ENCODE data around the gene MAGI2.

MAGI2 gene

DNA sequence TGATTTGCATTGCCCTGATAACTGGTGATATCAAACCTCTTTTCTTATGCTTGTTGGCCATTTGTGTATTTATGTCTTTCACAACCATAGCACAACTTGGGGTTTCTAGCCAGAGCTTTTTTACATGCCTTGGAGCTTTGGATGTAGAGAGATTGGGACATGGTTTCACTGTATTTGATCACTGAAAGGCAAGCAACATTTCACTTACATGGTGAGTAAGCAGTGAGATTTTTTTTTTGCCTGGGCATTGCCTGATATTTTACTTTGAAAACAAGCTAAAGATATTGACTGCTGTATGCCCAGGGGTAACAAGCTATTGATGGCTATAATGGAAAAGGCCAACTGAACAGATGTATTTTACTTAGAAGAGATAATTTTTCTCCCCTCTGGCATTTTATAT lies 1395.9 kb downstream of the MAGI2 start:
- Histone ChIP-seq H3K4me1 (ENCODE audit: control insufficient read depth, low read depth, low read length) (peaks cover 4% of the 10 kb centered on the region), H3K9me3 (ENCODE audit: control insufficient read depth, low read depth, low read length) (no peaks in the 10 kb centered on the region), H3K4me3 (ENCODE audit: low read length) (no peak overlapping the region), H3K9ac (ENCODE audit: low read length) (no peak overlapping the region), H3K27me3 (ENCODE audit: control insufficient read depth, insufficient read depth, low read length) (no peaks in the 10 kb centered on the region), H3K36me3 (ENCODE audit: control insufficient read depth, low read depth, low read length) (no peaks in the 10 kb centered on the region), H3K27ac (ENCODE audit: low read length) (no peak overlapping the region)

DNA sequence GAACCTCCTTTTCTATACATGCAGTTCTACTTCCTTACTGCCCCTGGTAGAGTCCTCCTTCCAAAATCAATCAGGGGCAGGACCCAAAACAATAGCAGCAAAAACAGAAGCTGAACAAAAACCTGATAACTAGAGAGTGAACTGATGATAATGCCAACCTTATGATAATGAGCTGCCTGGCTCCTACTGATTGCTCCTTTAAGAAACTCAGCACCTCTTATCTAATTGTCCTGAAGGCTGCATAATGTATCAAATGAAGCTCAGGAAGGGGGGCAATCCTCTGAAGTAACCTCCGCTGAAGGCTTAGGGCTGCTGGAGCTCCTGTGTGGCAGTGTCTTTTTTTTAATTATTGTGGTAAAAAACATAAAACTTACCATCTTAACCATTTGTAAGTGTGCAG lies 1397.9 kb downstream of the MAGI2 start:
- no peak overlapping the region for H3K4me3 ChIP-seq (ENCODE audit: low read length)
- H3K4me1 ChIP-seq (ENCODE audit: control insufficient read depth, low read depth, low read length) = peaks cover 8% of the 10 kb centered on the region

DNA sequence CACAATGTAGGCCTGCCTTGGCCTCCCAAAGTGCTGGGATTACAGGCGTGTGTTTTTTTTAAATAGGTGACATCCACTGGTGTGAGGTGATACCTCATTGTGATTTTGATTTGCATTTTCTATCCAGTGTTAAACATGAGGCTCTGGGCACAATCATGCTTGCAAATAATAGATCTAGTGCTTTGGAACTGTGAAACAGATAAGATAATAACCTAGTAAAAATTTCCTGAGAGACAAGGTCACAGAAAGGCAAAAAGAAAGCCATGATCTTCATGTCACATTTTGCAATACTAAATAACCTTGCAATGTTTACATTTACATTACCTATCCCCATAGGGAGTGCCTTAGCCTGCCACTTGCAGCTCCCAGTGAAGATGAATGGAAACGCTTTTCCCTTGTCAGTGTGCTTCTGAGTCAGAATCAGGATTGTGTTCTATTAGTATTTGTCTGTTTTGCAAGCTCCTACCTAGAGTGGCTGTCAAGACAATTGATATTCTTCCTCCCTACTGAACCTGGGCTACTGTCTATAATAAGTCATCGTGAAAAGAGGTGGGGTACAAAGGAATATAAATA lies 1398.4 kb downstream of the MAGI2 start:
- Histone ChIP-seq H3K27me3 (ENCODE audit: control insufficient read depth, insufficient read depth, low read length) (no peaks in the 10 kb centered on the region), H3K4me3 (ENCODE audit: low read length) (no peak overlapping the region), H3K9me3 (ENCODE audit: control insufficient read depth, low read depth, low read length) (no peaks in the 10 kb centered on the region), H3K36me3 (ENCODE audit: control insufficient read depth, low read depth, low read length) (no peaks in the 10 kb centered on the region), H3K9ac (ENCODE audit: low read length) (no peak overlapping the region), H3K4me1 (ENCODE audit: control insufficient read depth, low read depth, low read length) (peaks cover 8% of the 10 kb centered on the region), H3K27ac (ENCODE audit: low read length) (no peak overlapping the region)

More for the DNA sequence above, 1397.9 kb downstream of the MAGI2 start:
- Histone ChIP-seq H3K36me3 (ENCODE audit: control insufficient read depth, low read depth, low read length) (no peaks in the 10 kb centered on the region), H3K27me3 (ENCODE audit: control insufficient read depth, insufficient read depth, low read length) (no peaks in the 10 kb centered on the region), H3K9me3 (ENCODE audit: control insufficient read depth, low read depth, low read length) (no peaks in the 10 kb centered on the region), H3K27ac (ENCODE audit: low read length) (no peak overlapping the region), H3K9ac (ENCODE audit: low read length) (no peak overlapping the region)

DNA sequence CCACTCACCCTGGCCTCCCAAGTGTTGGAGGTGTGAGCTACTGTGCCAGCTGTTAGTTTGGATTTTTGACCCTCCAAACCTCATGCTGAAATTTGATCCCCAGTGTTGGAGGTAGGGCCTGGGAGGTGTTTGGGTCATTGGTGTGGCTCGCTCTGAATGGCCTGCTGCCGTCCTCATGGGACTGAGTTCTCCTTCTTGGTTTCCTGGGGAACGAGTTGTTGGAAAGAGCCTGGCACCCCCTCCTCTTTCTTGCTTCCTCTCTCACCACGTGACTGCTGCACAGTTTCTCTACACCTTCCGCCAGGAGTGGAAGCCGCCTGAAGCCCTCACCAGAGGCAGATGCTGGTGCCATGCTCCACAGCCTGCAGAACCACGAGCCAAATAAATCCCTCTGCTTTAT lies 1401.4 kb downstream of the MAGI2 start:
- Histone ChIP-seq H3K36me3 (ENCODE audit: control insufficient read depth, low read depth, low read length) (no peaks in the 10 kb centered on the region), H3K27ac (ENCODE audit: low read length) (no peak overlapping the region), H3K4me1 (ENCODE audit: control insufficient read depth, low read depth, low read length) (peaks cover 8% of the 10 kb centered on the region), H3K4me3 (ENCODE audit: low read length) (no peak overlapping the region), H3K9ac (ENCODE audit: low read length) (no peak overlapping the region), H3K9me3 (ENCODE audit: control insufficient read depth, low read depth, low read length) (no peaks in the 10 kb centered on the region), H3K27me3 (ENCODE audit: control insufficient read depth, insufficient read depth, low read length) (no peaks in the 10 kb centered on the region)

DNA sequence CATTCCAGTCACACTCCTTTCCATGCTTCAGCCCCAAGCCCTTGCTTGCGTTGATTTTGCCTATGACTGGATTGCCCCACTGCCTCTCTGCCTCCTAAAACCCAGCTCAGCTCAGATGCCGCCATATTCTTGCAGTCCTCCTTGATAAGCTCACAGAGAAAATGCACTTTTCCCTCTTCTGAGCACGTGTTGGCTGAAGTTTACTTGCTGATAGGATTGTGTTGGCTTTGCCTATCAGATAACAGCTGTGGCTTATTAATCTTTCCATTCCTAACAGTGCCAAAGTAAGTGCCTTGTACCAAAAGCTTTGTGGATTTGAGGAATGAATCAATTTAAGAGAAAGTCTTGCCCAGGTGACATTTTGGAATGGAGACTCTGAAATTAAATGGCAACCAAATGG lies 1405.7 kb downstream of the MAGI2 start:
- H3K4me3 ChIP-seq (ENCODE audit: low read length) = no peak overlapping the region
- H3K4me1 ChIP-seq (ENCODE audit: control insufficient read depth, low read depth, low read length) = peaks cover 6% of the 10 kb centered on the region
- no peaks in the 10 kb centered on the region for H3K27me3 ChIP-seq (ENCODE audit: control insufficient read depth, insufficient read depth, low read length)
- H3K9me3 ChIP-seq (ENCODE audit: control insufficient read depth, low read depth, low read length) = no peaks in the 10 kb centered on the region
- H3K9ac ChIP-seq (ENCODE audit: low read length) = no peak overlapping the region
- no peak overlapping the region for H3K27ac ChIP-seq (ENCODE audit: low read length)
- H3K36me3 ChIP-seq (ENCODE audit: control insufficient read depth, low read depth, low read length) = no peaks in the 10 kb centered on the region

DNA sequence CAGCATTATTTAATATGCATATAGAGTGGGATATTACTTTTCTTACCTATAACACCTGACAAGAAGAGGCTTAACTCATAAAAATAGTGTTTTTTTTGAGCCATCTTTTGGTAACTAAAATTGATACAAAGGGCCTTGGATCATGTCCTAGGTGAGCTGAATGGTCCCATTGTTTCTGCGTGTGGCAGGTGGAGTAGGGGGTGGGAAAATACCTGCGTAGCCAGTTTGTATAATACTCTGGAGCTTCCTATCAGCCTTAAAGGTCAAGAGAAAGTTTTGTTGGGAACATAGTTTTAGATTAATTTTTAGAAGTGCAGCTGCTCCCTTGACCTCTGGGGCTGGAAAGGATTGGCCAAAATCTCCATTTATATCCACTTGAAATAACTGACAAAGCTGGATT lies 1410.3 kb downstream of the MAGI2 start:
- Histone ChIP-seq H3K9me3 (ENCODE audit: control insufficient read depth, low read depth, low read length) (no peaks in the 10 kb centered on the region), H3K4me3 (ENCODE audit: low read length) (no peak overlapping the region), H3K9ac (ENCODE audit: low read length) (no peak overlapping the region), H3K27ac (ENCODE audit: low read length) (no peak overlapping the region), H3K36me3 (ENCODE audit: control insufficient read depth, low read depth, low read length) (no peaks in the 10 kb centered on the region), H3K27me3 (ENCODE audit: control insufficient read depth, insufficient read depth, low read length) (no peaks in the 10 kb centered on the region), H3K4me1 (ENCODE audit: control insufficient read depth, low read depth, low read length) (peaks cover 19% of the 10 kb centered on the region)

DNA sequence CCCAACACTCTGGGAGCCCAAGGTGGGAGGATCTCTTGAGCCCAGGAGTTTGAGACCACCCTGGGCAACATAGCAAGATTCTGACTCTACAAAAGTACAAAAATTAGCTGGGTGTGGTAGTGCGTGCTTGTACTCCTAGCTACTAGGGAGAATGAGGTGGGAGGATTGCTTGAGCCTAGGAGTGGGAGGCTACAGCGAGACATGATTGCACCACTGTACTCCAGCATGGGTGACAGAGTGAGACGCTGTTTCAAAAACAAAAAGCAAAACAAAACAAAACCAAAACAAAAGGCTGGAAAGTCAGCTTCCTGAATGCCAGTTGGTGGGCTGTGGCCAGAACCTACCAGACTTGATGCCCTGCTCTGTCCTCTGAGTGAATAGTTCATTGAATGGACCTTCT lies 1412.0 kb downstream of the MAGI2 start:
- Histone ChIP-seq H3K9ac (ENCODE audit: low read length) (no peak overlapping the region), H3K36me3 (ENCODE audit: control insufficient read depth, low read depth, low read length) (no peaks in the 10 kb centered on the region), H3K4me3 (ENCODE audit: low read length) (no peak overlapping the region), H3K9me3 (ENCODE audit: control insufficient read depth, low read depth, low read length) (no peaks in the 10 kb centered on the region), H3K27me3 (ENCODE audit: control insufficient read depth, insufficient read depth, low read length) (no peaks in the 10 kb centered on the region), H3K4me1 (ENCODE audit: control insufficient read depth, low read depth, low read length) (peaks cover 32% of the 10 kb centered on the region), H3K27ac (ENCODE audit: low read length) (no peak overlapping the region)

DNA sequence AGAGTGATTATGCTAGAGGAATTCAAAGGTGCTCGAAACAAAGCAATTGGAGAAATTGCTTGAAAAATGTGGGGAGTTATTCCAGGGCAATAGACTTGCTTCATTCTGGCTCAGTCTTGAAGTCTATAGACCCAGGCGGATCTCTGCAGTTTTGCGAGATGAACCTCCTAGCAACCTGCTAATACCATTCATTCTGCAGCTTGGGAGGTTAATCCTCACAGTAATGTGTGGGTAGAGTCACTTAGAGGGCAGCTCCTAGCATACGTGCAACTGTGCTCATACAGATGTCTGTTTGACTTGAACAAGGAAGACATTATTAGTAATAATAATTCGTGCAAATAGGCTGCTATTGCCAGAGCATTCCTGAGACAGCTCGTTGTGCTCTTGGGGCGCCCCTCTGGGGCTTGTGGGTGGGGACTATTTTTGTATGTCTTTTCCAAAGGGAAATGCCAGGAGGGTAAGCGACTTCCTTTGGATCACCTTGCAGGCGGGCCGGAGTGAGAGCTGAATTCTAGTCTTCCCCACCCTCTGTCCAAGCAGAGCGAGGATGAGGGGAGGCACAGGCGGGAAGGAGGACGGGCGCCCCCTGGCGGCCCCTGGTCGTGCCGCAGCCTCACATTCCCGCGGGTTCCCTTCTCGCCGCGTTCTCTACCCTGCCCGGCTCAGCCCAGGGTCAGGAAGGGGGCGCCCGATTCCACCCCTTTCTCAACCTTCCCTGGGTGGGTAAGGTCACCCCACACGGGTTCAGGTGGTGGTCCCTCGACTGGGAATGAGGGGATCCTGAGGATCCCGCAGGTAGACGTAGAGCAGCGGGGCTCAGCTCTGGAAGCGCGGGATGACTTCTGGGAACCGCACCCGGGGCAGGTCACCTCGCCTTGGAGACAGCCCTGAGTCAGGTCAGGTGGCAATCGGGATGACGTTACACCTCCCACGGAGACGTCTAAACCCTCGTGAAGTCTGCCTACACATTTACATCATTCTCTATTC lies 1413.4 kb downstream of the MAGI2 start:
- no peaks in the 10 kb centered on the region for H3K36me3 ChIP-seq (ENCODE audit: control insufficient read depth, low read depth, low read length)
- H3K9me3 ChIP-seq (ENCODE audit: control insufficient read depth, low read depth, low read length) = no peaks in the 10 kb centered on the region
- no peaks in the 10 kb centered on the region for H3K27me3 ChIP-seq (ENCODE audit: control insufficient read depth, insufficient read depth, low read length)
- no peak overlapping the region for H3K4me3 ChIP-seq (ENCODE audit: low read length)
- no peak overlapping the region for H3K27ac ChIP-seq (ENCODE audit: low read length)
- peaks cover 32% of the 10 kb centered on the region for H3K4me1 ChIP-seq (ENCODE audit: control insufficient read depth, low read depth, low read length)
- H3K9ac ChIP-seq (ENCODE audit: low read length) = no peak overlapping the region

DNA sequence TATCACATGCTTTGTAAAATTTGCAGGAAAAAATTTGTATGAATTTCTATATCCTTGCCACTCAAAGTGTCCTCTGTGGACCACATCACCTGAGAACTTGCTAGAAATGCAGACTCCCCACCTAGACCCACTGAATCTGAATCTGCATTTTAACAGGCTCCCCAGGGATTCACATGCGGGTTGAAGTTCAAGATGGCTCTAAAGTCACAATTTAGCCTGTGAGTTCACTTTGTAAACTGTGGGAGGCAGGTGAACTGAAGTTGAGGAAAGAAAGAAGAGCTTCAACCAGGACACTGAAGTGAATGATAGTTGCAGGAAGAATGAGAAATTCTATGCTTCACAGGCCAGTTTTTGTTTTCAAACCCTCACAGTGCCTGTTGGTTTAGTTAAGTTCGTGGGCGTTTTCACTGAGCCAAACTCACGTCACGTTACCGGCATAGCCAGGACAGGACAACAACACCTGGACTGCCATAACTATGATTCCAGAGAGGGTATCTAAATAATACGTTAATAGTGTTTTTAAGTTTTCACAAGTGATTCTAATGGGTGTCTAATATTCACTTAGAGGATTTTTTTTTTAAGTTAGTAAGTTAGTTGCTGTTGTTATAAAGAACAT lies 1414.9 kb downstream of the MAGI2 start:
- H3K27ac ChIP-seq (ENCODE audit: low read length) = no peak overlapping the region
- H3K4me1 ChIP-seq (ENCODE audit: control insufficient read depth, low read depth, low read length) = peaks cover 32% of the 10 kb centered on the region
- no peak overlapping the region for H3K4me3 ChIP-seq (ENCODE audit: low read length)
- no peaks in the 10 kb centered on the region for H3K9me3 ChIP-seq (ENCODE audit: control insufficient read depth, low read depth, low read length)
- no peaks in the 10 kb centered on the region for H3K36me3 ChIP-seq (ENCODE audit: control insufficient read depth, low read depth, low read length)
- peak overlapping the region; percentile 10 for H3K9ac ChIP-seq (ENCODE audit: low read length)
- no peaks in the 10 kb centered on the region for H3K27me3 ChIP-seq (ENCODE audit: control insufficient read depth, insufficient read depth, low read length)

DNA sequence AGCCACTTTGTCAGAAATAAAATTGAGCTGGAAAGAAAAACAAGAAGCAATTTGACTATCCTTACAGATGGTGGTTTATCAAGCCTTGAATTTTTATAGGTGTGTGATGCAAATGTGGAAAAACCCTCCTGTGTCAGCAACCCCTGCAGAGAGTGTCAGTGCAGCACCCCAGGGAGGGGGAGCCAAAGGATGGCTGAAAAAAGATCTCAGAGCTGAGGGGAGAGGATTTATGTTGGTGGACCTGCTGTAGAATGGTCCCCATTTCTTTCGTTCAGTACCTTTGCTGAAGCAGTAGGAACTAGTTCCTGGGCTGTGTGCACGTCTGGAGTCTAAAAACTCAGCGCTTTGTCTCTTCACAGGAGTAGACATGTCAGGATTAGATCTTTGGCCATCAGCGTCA lies 1415.9 kb downstream of the MAGI2 start:
- Histone ChIP-seq H3K4me1 (ENCODE audit: control insufficient read depth, low read depth, low read length) (peaks cover 32% of the 10 kb centered on the region), H3K9me3 (ENCODE audit: control insufficient read depth, low read depth, low read length) (no peaks in the 10 kb centered on the region), H3K27me3 (ENCODE audit: control insufficient read depth, insufficient read depth, low read length) (no peaks in the 10 kb centered on the region), H3K27ac (ENCODE audit: low read length) (no peak overlapping the region), H3K9ac (ENCODE audit: low read length) (no peak overlapping the region), H3K36me3 (ENCODE audit: control insufficient read depth, low read depth, low read length) (no peaks in the 10 kb centered on the region), H3K4me3 (ENCODE audit: low read length) (no peak overlapping the region)

DNA sequence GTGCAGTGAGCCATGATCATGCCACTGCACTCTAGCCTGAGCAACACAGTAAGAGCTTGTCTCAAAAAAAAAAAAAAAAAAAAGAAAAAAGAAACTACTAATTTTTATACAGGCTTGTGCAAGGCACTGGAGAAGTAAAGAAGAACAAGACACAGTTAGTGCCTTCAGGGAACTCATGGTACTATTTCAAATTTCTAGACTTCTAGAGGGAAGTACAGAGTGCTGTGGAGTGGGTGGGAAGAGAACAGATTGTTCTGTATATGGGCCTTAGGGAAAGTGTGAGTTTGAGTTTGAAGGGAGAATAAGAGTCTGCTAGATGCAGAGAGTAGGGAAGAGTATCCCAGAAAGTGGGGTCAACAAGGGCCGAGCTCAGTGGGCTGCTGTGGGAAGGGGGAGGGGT lies 1420.1 kb downstream of the MAGI2 start:
- Histone ChIP-seq H3K9ac (ENCODE audit: low read length) (no peak overlapping the region), H3K4me3 (ENCODE audit: low read length) (no peak overlapping the region), H3K27ac (ENCODE audit: low read length) (no peak overlapping the region), H3K4me1 (ENCODE audit: control insufficient read depth, low read depth, low read length) (peaks cover 20% of the 10 kb centered on the region), H3K36me3 (ENCODE audit: control insufficient read depth, low read depth, low read length) (no peaks in the 10 kb centered on the region), H3K9me3 (ENCODE audit: control insufficient read depth, low read depth, low read length) (no peaks in the 10 kb centered on the region), H3K27me3 (ENCODE audit: control insufficient read depth, insufficient read depth, low read length) (no peaks in the 10 kb centered on the region)

Measured in iPS-18a (cell line).